Subcutaneous adipose tissue (tissue), 4 donors: Measurements from ENCODE around the gene BDH2. TPM values are rescaled to one million over a fixed set of nuclear protein-coding genes. Genes with fewer than 3 reads are reported as not detected.

Experiments
- total RNA-seq, 4 donors: library from RNA; depleted of rRNA; stranded (reverse); fragments of >200 nt; gene quantifications; one replicate each; pipeline ENCODE4 v1.1.0, GENCODE V29; 2016
- TF ChIP-seq, protein P1 (sequence below): fragments of 450-650 bp; IDR thresholded peaks from one replicate; pipeline ENCODE4 v1.5.1; 2016; ENCODE audit warnings: low read depth, mild to moderate bottlenecking, control low read depth, antibody characterized with exemption, moderate library complexity

BDH2 gene
- total RNA-seq, 4 donors from 2014 or later = 33.1 to 65.8 (median 52.9) TPM

DNA sequence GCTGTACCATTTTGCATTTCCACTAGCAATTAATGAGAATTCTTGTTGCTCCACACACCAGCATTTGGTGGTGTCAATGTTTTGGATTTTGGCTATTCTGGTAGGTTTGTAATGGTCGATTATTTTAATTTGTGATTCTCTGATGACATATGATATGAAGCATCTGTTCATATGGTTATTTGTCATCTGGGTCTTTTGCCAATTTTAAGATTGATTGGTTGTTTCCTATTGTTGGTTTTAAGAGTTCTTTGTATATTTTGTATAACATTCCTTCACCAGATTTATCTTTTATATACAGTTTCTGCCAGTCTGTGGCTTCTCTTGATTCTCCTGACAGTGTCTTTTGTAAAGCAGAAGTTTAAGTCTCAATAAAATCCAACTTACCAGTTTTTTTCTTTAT is 18.5 kb upstream of the BDH2 start:
- TF ChIP-seq, protein P1, sequence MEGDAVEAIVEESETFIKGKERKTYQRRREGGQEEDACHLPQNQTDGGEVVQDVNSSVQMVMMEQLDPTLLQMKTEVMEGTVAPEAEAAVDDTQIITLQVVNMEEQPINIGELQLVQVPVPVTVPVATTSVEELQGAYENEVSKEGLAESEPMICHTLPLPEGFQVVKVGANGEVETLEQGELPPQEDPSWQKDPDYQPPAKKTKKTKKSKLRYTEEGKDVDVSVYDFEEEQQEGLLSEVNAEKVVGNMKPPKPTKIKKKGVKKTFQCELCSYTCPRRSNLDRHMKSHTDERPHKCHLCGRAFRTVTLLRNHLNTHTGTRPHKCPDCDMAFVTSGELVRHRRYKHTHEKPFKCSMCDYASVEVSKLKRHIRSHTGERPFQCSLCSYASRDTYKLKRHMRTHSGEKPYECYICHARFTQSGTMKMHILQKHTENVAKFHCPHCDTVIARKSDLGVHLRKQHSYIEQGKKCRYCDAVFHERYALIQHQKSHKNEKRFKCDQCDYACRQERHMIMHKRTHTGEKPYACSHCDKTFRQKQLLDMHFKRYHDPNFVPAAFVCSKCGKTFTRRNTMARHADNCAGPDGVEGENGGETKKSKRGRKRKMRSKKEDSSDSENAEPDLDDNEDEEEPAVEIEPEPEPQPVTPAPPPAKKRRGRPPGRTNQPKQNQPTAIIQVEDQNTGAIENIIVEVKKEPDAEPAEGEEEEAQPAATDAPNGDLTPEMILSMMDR = no peak

DNA sequence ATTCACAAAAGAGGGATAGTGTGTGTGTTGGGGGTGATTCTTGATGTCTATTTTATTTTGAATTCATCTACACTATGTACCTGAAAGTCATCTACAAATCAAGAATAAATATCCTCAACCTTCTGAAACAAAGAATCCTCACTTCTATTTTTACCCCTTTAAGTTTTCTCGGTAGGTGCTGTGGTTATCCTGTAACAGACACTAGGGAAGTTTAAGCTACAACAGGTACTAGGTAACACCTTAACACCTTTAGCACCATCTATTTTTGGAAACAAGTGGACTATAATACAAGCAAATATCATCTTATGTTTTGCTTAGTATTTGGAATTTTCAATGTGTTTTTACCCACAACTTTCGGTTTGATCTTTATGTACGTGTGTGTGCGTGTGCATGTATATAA is 12.0 kb upstream of the BDH2 start:
- TF ChIP-seq, protein P1 = no peak

DNA sequence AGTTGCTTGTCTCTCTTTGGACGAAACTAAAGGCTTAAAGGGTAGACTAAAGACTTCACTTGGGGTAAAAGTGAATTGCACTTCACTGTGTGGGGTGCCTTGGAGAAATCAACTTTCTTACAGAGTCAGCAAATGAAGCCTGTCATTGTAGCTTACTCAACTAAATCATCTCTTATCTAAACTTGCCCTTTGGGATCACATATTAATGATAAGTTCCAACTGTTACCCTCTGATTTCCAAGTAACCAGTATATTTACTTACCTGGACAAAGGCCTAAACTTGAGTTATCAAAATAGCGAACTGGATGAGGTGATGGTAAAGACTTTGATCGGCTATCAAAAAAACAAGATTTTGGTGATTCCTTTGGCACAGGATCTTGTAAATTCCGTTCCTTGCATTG is 8.9 kb upstream of the BDH2 start:
- TF ChIP-seq, protein P1 = no peak

- TF ChIP-seq, protein P1 = no peak
These were observed 6.1 kb upstream of the BDH2 start for GRCh38 chr4:103105558-103106356.

- TF ChIP-seq, protein P1 = no peak
These were observed 5.3 kb upstream of the BDH2 start for GRCh38 chr4:103104886-103105285.

DNA sequence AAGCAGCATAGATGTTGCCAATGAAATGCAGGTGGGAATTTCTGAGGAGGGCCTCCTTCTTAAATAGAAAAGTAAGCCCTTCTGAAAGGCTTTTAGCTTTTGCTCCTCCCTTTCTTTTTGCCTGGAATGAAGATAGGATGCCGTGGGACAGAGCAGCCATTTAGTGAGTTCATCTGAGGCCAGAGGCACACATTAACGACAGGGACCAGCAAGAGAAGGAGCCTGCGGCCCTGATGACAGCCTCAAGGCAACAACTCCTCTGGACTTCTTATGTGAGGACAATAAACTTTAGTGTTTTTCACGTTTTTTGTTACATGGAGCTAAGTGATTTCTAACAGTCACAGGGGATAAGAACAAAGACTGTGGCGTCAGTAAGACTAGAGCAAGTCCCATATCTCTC is 1.1 kb upstream of the BDH2 start:
- TF ChIP-seq, protein P1 = no peak

DNA sequence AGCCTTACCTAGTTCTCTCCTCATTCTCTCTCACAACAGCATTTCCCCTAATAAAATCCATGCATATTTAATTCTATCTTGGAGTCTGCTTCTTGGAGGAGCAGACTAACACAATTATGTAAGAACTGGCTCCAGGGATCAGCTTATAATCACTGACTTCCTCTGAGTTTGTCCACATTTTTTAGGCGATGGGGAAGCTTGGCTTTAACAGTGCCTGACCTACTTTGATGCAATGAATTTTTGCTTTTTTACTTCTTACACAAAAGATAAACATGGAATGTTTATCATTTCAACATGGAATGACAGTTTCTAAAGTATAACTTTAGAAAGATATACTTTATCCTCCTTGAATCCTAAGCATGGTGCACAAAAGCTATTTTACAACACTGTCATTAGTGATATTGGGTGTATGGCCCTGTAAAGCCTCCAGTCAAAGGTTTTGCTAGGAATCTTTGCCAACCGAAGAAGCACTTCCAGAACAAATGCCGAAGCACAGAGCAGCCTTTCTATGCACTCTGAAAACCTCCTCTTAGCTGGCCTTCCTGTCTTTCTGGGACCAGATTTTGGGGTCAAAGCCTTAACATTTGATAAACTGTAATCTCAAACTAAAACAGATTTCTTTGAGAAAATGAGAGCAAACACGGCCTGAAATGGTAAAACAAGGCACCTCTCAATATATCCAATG is 736 bp downstream of the BDH2 start:
- TF ChIP-seq, protein P1 = no peak
